HG03439 (cell line): ENCODE results near the gene PTPRB.

Experiments
- ATAC-seq: cut with Tn5 transposase; IDR thresholded peaks from one replicate; pipeline ENCODE4 v1.9.1; 2021; ENCODE audit warnings: mild to moderate bottlenecking, moderate library complexity; ENCODE audit not compliant: unreplicated experiment

Gene PTPRB

GRCh38 chr12:70467476-70467875 lies 169.8 kb downstream of the PTPRB start:
- no peak for ATAC-seq

GRCh38 chr12:70466753-70467152 lies 170.5 kb downstream of the PTPRB start:
- no peak for ATAC-seq
